Chondrocyte (in vitro differentiated cells): ENCODE measurements around the gene CUBN. TPM values are rescaled to one million over a fixed set of nuclear protein-coding genes. Genes with fewer than 3 reads are reported as not detected.

Source experiments
- DNase-seq: peaks from one replicate; pipeline ENCODE4 v3.0.0; 2021; ENCODE audit warnings: mixed read lengths, low spot score
- H3K27ac Mint-ChIP-seq: one replicate; pipeline ENCODE4 v1.8.0; 2021; ENCODE audit warnings: mild to moderate bottlenecking, moderate library complexity, mixed read lengths; ENCODE audit not compliant: unreplicated experiment
- H3K27me3 Mint-ChIP-seq: 2 replicates; pipeline ENCODE4 v1.8.0; 2021; ENCODE audit warnings: low read depth, mixed read lengths
- H3K36me3 Mint-ChIP-seq: 2 replicates; pipeline ENCODE4 v1.8.0; 2021; ENCODE audit warnings: low read depth, mixed read lengths
- H3K4me1 Mint-ChIP-seq: 2 replicates; pipeline ENCODE4 v1.8.0; 2021; ENCODE audit warnings: low read depth, mild to moderate bottlenecking, mixed read lengths
- H3K4me3 Mint-ChIP-seq: one replicate; pipeline ENCODE4 v1.8.0; 2021; ENCODE audit warnings: mild to moderate bottlenecking, moderate library complexity, mixed read lengths; ENCODE audit not compliant: unreplicated experiment
- H3K9me3 Mint-ChIP-seq: 2 replicates; pipeline ENCODE4 v1.8.0; 2021; ENCODE audit warnings: low read depth, mixed read lengths
- total RNA-seq: library from RNA; stranded (reverse); gene quantifications from 3 replicates; pipeline ENCODE4 v1.2.1, GENCODE V29; 2021
- TF ChIP-seq, protein P1 (sequence below): fragments of 200-600 bp; sonication (generic); IDR thresholded peaks from 2 replicates; pipeline ENCODE4 v1.5.0; 2021; ENCODE audit warnings: antibody characterized with exemption, mild to moderate bottlenecking, moderate library complexity

Gene CUBN
- total RNA-seq, 1 donor from 2014 or later: 1.0 TPM

DNA sequence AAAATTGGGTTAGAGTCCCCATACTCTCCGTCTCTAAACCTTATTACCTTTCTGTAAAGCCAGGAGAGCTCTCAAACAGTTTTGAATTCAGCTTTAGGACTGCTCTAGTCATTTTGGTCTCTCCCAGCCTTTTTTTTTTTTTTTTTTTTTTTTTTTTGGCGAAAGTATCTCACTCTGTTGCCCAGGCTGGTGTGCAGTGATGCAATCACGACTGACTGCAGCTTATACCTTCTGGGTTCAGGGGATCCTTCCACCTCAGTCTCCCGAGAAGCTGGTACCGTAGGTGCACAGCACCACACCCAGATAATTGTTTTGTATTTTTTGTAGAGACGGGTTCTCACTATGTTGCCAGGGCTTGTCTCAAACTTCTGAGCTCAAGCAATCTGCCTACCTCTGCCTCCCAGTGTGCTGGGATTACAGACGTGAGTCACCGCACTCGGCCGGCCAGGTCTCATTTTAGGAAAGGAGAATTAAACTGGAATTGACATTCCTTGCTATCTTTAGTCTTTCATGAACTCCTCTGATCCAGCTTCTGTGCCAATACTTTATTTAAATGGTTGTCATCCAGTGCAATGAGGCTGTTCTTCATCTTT is 281.0 kb downstream of the CUBN start:
- H3K36me3 Mint-ChIP-seq: no peaks in the 10 kb centered on the region
- no peak for DNase-seq
- TF ChIP-seq, protein P1, sequence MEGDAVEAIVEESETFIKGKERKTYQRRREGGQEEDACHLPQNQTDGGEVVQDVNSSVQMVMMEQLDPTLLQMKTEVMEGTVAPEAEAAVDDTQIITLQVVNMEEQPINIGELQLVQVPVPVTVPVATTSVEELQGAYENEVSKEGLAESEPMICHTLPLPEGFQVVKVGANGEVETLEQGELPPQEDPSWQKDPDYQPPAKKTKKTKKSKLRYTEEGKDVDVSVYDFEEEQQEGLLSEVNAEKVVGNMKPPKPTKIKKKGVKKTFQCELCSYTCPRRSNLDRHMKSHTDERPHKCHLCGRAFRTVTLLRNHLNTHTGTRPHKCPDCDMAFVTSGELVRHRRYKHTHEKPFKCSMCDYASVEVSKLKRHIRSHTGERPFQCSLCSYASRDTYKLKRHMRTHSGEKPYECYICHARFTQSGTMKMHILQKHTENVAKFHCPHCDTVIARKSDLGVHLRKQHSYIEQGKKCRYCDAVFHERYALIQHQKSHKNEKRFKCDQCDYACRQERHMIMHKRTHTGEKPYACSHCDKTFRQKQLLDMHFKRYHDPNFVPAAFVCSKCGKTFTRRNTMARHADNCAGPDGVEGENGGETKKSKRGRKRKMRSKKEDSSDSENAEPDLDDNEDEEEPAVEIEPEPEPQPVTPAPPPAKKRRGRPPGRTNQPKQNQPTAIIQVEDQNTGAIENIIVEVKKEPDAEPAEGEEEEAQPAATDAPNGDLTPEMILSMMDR: no peak
- peaks cover 16% of the 10 kb centered on the region for H3K4me1 Mint-ChIP-seq
- H3K4me3 Mint-ChIP-seq: no peak overlapping the region
- H3K27ac Mint-ChIP-seq: no peak overlapping the region
- H3K27me3 Mint-ChIP-seq: no peaks in the 10 kb centered on the region
- no peaks in the 10 kb centered on the region for H3K9me3 Mint-ChIP-seq

DNA sequence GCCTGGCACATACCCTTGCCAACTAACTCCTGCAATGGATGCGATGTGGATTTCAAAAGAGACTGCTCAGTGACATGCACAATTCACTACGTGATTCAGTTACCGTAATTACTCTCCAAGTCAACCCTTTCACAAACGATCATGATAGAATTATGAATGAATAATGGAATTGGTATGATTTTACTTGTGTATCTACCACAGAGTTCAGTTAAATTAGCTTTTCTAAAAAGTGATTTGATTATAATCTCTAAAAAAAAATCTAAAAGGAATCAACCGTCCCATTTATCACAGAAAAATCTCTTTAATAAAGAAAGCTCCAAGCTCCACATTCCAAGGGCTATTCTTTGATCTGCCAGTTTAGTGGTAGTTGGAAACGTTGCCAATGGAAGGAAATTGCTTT is 282.0 kb downstream of the CUBN start:
- DNase-seq: no peak
- peaks cover 11% of the 10 kb centered on the region for H3K4me1 Mint-ChIP-seq

GRCh38 chr10:16845248-16845647 is 284.4 kb downstream of the CUBN start:
- H3K4me1 Mint-ChIP-seq: peaks cover 11% of the 10 kb centered on the region
- H3K27me3 Mint-ChIP-seq: no peaks in the 10 kb centered on the region
- H3K9me3 Mint-ChIP-seq: no peaks in the 10 kb centered on the region
- no peaks in the 10 kb centered on the region for H3K36me3 Mint-ChIP-seq
- H3K4me3 Mint-ChIP-seq: no peak overlapping the region
- DNase-seq: no peak
- TF ChIP-seq, protein P1: no peak
- H3K27ac Mint-ChIP-seq: no peak overlapping the region

More for the DNA sequence above, 282.0 kb downstream of the CUBN start:
- no peaks in the 10 kb centered on the region for H3K36me3 Mint-ChIP-seq
- no peaks in the 10 kb centered on the region for H3K9me3 Mint-ChIP-seq
- no peaks in the 10 kb centered on the region for H3K27me3 Mint-ChIP-seq
- TF ChIP-seq, protein P1: no peak
- H3K4me3 Mint-ChIP-seq: no peak overlapping the region
- no peak overlapping the region for H3K27ac Mint-ChIP-seq

DNA sequence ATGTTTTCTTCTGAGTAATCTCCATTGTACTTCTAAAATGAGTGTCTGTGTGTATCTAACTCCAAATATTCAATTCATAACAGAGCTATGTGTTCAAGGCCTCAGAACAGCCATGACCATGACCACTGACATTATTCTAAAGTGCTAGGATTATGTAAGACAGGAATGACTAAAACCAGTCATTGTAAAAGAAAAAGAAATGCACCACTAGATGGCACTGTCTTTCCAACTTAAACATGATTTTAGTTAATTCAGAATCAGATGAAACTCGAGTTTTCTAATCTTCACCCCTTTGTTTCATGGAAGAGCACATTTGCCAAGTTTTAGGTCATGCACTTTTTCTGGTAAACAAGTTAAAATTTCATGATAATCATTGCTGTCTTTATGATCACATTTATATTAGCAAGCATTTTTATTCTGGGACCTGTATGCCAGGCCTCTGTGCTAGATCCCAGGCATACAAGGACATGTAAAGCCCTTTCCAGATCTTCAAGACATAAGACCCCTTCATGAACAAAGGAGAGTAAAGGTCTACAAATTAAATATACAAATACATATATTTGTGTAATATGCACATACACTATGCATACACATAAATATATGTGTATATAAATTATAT is 286.2 kb downstream of the CUBN start:
- Mint-ChIP-seq H3K36me3 (no peaks in the 10 kb centered on the region), H3K27me3 (no peaks in the 10 kb centered on the region), H3K4me1 (no peaks in the 10 kb centered on the region), H3K27ac (no peak overlapping the region), H3K4me3 (no peak overlapping the region), H3K9me3 (no peaks in the 10 kb centered on the region)
- TF ChIP-seq, protein P1: peak; percentile 89
- DNase-seq: no peak

DNA sequence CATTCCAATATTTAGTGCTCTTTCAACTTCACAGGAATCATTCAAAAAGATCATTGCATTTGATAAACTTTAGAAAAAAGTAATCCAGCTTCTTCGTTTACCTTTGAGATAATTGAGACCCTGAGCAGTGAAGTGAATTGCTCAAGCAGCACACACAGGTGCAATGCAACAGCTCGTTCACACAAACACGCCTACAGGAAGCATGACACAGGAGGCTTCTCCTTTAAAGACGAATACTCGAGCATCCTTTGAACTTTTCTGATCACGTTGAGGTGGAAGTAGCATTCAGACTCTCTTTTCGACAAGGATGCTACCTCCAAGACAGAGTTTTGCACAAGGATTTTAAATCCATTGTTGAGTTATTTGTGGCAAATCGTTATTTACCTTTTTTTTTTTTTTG is 294.4 kb downstream of the CUBN start:
- Mint-ChIP-seq H3K36me3 (no peaks in the 10 kb centered on the region), H3K27ac (no peak overlapping the region), H3K9me3 (no peaks in the 10 kb centered on the region), H3K4me3 (no peak overlapping the region), H3K4me1 (peaks cover 27% of the 10 kb centered on the region), H3K27me3 (no peaks in the 10 kb centered on the region)
- DNase-seq: no peak
- TF ChIP-seq, protein P1: no peak
